ENCODE measurements around the gene SLC5A1.
"Not testable (repeated sequence)": the region's sequence is repeated elsewhere in the genome, so short reads cannot be mapped to it uniquely, and the experiment has no call there.

Gene SLC5A1

GRCh38 chr22:32083814-32084213 lies 40.8 kb downstream of the SLC5A1 start:
- in situ Hi-C loops (cut with HindIII; ENCODE audit: low sequenced_read_pairs): no loop called here

GRCh38 chr22:32088084-32088483 lies 45.0 kb downstream of the SLC5A1 start:
- in situ Hi-C loops (cut with HindIII; ENCODE audit: low sequenced_read_pairs): no loop called here

GRCh38 chr22:32097018-32097417 lies 54.0 kb downstream of the SLC5A1 start:
- in situ Hi-C loops (cut with HindIII; ENCODE audit: low sequenced_read_pairs): no loop called here

- in situ Hi-C loops (cut with HindIII; ENCODE audit: low sequenced_read_pairs): no loop called here
These were observed 54.9 kb downstream of the SLC5A1 start for GRCh38 chr22:32097881-32098499.

- in situ Hi-C loops (cut with HindIII; ENCODE audit: low sequenced_read_pairs): no loop called here
These were observed 57.6 kb downstream of the SLC5A1 start for GRCh38 chr22:32100711-32101110.

- in situ Hi-C loops (cut with HindIII; ENCODE audit: low sequenced_read_pairs): no loop called here
These were observed 60.7 kb downstream of the SLC5A1 start for GRCh38 chr22:32103658-32104315.

- in situ Hi-C loops (cut with HindIII; ENCODE audit: low sequenced_read_pairs): no loop called here
These were observed 63.9 kb downstream of the SLC5A1 start for GRCh38 chr22:32106930-32107329.

- in situ Hi-C loops (cut with HindIII; ENCODE audit: low sequenced_read_pairs): no loop called here
These were observed 69.3 kb downstream of the SLC5A1 start for GRCh38 chr22:32112380-32112779.

GRCh38 chr22:32119568-32120235 lies 76.6 kb downstream of the SLC5A1 start:
- in situ Hi-C loops (cut with HindIII; ENCODE audit: low sequenced_read_pairs): no loop called here

- in situ Hi-C loops (cut with HindIII; ENCODE audit: low sequenced_read_pairs): no loop called here
These were observed 77.5 kb downstream of the SLC5A1 start for GRCh38 chr22:32120603-32121002.

GRCh38 chr22:32122899-32123298 lies 79.8 kb downstream of the SLC5A1 start:
- in situ Hi-C loops (cut with HindIII; ENCODE audit: low sequenced_read_pairs): no loop called here

GRCh38 chr22:32123657-32124056 lies 80.6 kb downstream of the SLC5A1 start:
- in situ Hi-C loops (cut with HindIII; ENCODE audit: low sequenced_read_pairs): no loop called here

- in situ Hi-C loops (cut with HindIII; ENCODE audit: low sequenced_read_pairs): no loop called here
These were observed 84.8 kb downstream of the SLC5A1 start for GRCh38 chr22:32127904-32128303.

- in situ Hi-C loops (cut with HindIII; ENCODE audit: low sequenced_read_pairs): no loop called here
These were observed 87.4 kb downstream of the SLC5A1 start for GRCh38 chr22:32130464-32130863.

- in situ Hi-C loops (cut with HindIII; ENCODE audit: low sequenced_read_pairs): no loop called here
These were observed 89.1 kb downstream of the SLC5A1 start for GRCh38 chr22:32132126-32132525.

- in situ Hi-C loops (cut with HindIII; ENCODE audit: low sequenced_read_pairs): no loop called here
These were observed 89.7 kb downstream of the SLC5A1 start for GRCh38 chr22:32132783-32133182.

GRCh38 chr22:32134796-32135195 lies 91.7 kb downstream of the SLC5A1 start:
- in situ Hi-C loops (cut with HindIII; ENCODE audit: low sequenced_read_pairs): not testable (repeated sequence)

GRCh38 chr22:32135958-32136357 lies 92.9 kb downstream of the SLC5A1 start:
- in situ Hi-C loops (cut with HindIII; ENCODE audit: low sequenced_read_pairs): not testable (repeated sequence)

GRCh38 chr22:32136881-32137280 lies 93.8 kb downstream of the SLC5A1 start:
- in situ Hi-C loops (cut with HindIII; ENCODE audit: low sequenced_read_pairs): not testable (repeated sequence)

- in situ Hi-C loops (cut with HindIII; ENCODE audit: low sequenced_read_pairs): not testable (repeated sequence)
These were observed 94.8 kb downstream of the SLC5A1 start for GRCh38 chr22:32137731-32138324.

GRCh38 chr22:32138576-32138975 lies 95.5 kb downstream of the SLC5A1 start:
- in situ Hi-C loops (cut with HindIII; ENCODE audit: low sequenced_read_pairs): not testable (repeated sequence)

- in situ Hi-C loops (cut with HindIII; ENCODE audit: low sequenced_read_pairs): not testable (repeated sequence)
These were observed 97.6 kb downstream of the SLC5A1 start for GRCh38 chr22:32140688-32141087.

All from DLD1 (cell line).